Calu3 (cell line): Measurements from ENCODE around the gene C1R. TPM values are rescaled to one million over a fixed set of nuclear protein-coding genes. Genes with fewer than 3 reads are reported as not detected.
"Not testable (repeated sequence)": the region's sequence is repeated elsewhere in the genome, so short reads cannot be mapped to it uniquely, and the experiment has no call there.

Source experiments
- BruUV-seq: library from RNA; stranded (reverse); fragments of 400-500 nt; replicated peaks from 2 replicates; lab custom pipeline; 2021; lab: Mats Ljungman, UMichigan
- CTCF ChIA-PET: fragments of 300-600 bp; sonication (Branson Sonifier 250); formaldehyde crosslinking; loops from one replicate; lab custom pipeline; 2022; ENCODE audit warnings: antibody characterized with exemption; lab: Charles Lee
- DNase-seq: peaks from one replicate; pipeline ENCODE4 v3.0.0; 2022
- H3K27ac Mint-ChIP-seq: one replicate; pipeline ENCODE4 v1.8.0; 2022; ENCODE audit warnings: mixed read lengths; ENCODE audit not compliant: unreplicated experiment
- H3K27me3 Mint-ChIP-seq: one replicate; pipeline ENCODE4 v1.8.0; 2022; ENCODE audit warnings: mixed read lengths; ENCODE audit not compliant: unreplicated experiment
- H3K36me3 Mint-ChIP-seq: one replicate; pipeline ENCODE4 v1.8.0; 2022; ENCODE audit warnings: mild to moderate bottlenecking, moderate library complexity, mixed read lengths; ENCODE audit not compliant: insufficient read depth, unreplicated experiment
- H3K4me1 Mint-ChIP-seq: one replicate; pipeline ENCODE4 v1.8.0; 2022; ENCODE audit warnings: mild to moderate bottlenecking, low read depth, mixed read lengths; ENCODE audit not compliant: unreplicated experiment
- H3K4me3 Mint-ChIP-seq: one replicate; pipeline ENCODE4 v1.8.0; 2022; ENCODE audit warnings: mild to moderate bottlenecking, low read depth, moderate library complexity, mixed read lengths; ENCODE audit not compliant: unreplicated experiment
- H3K9me3 Mint-ChIP-seq: one replicate; pipeline ENCODE4 v1.8.0; 2022; ENCODE audit warnings: low read depth, mixed read lengths; ENCODE audit not compliant: unreplicated experiment
- CTCF ChIP-seq: fragments of 200-600 bp; IDR thresholded peaks from one replicate; pipeline ENCODE4 v1.8.0; 2022; ENCODE audit warnings: antibody characterized with exemption; ENCODE audit not compliant: unreplicated experiment
- intact Hi-C: fragments of 100-400 bp; cut with micrococcal nuclease; formaldehyde crosslinking; loops from one replicate; pipeline ENCODE4 v1.10.0; 2022; ENCODE audit not compliant: unreplicated experiment
- total RNA-seq: library from RNA; stranded (reverse); gene quantifications from 2 replicates; pipeline ENCODE4 v1.2.3, GENCODE V29; 2022

Gene C1R
- total RNA-seq, 1 experiment from 2014 or later: 7.6 TPM

- CTCF ChIA-PET: no interaction called here
- Mint-ChIP-seq H3K36me3 (no peaks in the 10 kb centered on the region), H3K27me3 (peaks cover 51% of the 10 kb centered on the region), H3K4me3 (no peak overlapping the region), H3K9me3 (peaks cover 2% of the 10 kb centered on the region), H3K4me1 (peaks cover 3% of the 10 kb centered on the region), H3K27ac (no peak overlapping the region)
- no peak for DNase-seq
- TF ChIP-seq CTCF: no peak
- no TSS peak for BruUV-seq
- intact Hi-C loops: no loop called here
Observed at GRCh38 chr12:7054925-7055324, 37.3 kb downstream of the C1R start.

GRCh38 chr12:7049973-7050372 lies 42.3 kb downstream of the C1R start:
- CTCF ChIA-PET, H3K9me3 Mint-ChIP-seq, H3K27ac Mint-ChIP-seq, H3K36me3 Mint-ChIP-seq, BruUV-seq, DNase-seq, intact Hi-C loops, H3K4me3 Mint-ChIP-seq, H3K4me1 Mint-ChIP-seq: not testable (repeated sequence)
- peaks cover 50% of the 10 kb centered on the region for H3K27me3 Mint-ChIP-seq

- H3K27ac Mint-ChIP-seq, H3K4me3 Mint-ChIP-seq, H3K36me3 Mint-ChIP-seq, H3K4me1 Mint-ChIP-seq, intact Hi-C loops, H3K9me3 Mint-ChIP-seq, DNase-seq, BruUV-seq, CTCF ChIA-PET: not testable (repeated sequence)
- H3K27me3 Mint-ChIP-seq: peaks cover 45% of the 10 kb centered on the region
Observed at GRCh38 chr12:7049445-7049951, 42.7 kb downstream of the C1R start.

GRCh38 chr12:7047306-7047705 lies 44.9 kb downstream of the C1R start:
- Mint-ChIP-seq H3K27me3 (peaks cover 23% of the 10 kb centered on the region), H3K4me3 (no peak overlapping the region), H3K4me1 (peaks cover 5% of the 10 kb centered on the region), H3K9me3 (no peaks in the 10 kb centered on the region), H3K27ac (no peak overlapping the region), H3K36me3 (no peaks in the 10 kb centered on the region)
- no peak for DNase-seq
- CTCF ChIA-PET: no interaction called here
- intact Hi-C loops: no loop called here
- no TSS peak for BruUV-seq
- no peak for TF ChIP-seq CTCF

- intact Hi-C loops: no loop called here
- TF ChIP-seq CTCF: no peak
- Mint-ChIP-seq H3K36me3 (no peaks in the 10 kb centered on the region), H3K4me1 (peaks cover 5% of the 10 kb centered on the region), H3K4me3 (no peak overlapping the region), H3K27ac (no peak overlapping the region), H3K9me3 (no peaks in the 10 kb centered on the region), H3K27me3 (peaks cover 16% of the 10 kb centered on the region)
- CTCF ChIA-PET: no interaction called here
- no TSS peak for BruUV-seq
- DNase-seq: no peak
Observed at GRCh38 chr12:7046383-7047105, 45.7 kb downstream of the C1R start.
